K562 (cell line): ENCODE data around the gene CORT. TPM values are rescaled to one million over a fixed set of nuclear protein-coding genes. Genes with fewer than 3 reads are reported as not detected.

Experiments used
- BRD4 ChIP-seq: fragments of 200-600 bp; sonication (generic); IDR thresholded peaks from 2 replicates; pipeline ENCODE4 v1.6.1; 2017; ENCODE audit warnings: inconsistent platforms
- CCNT2 ChIP-seq: IDR thresholded peaks from 2 replicates; pipeline ENCODE4 v1.6.1; 2011; ENCODE audit warnings: borderline replicate concordance, low read depth, mild to moderate bottlenecking, moderate library complexity, mixed read lengths, low read length; ENCODE audit not compliant: insufficient read length; ENCODE audit errors: extremely low read depth
- CSDE1 ChIP-seq, 2 experiments: fragments of 450-650 bp; IDR thresholded peaks; 2 replicates each; pipeline ENCODE4 v1.6.1; 2016; ENCODE audit warnings: mild to moderate bottlenecking in 1 of 2
- GABPA ChIP-seq: fragments of 200-800 bp; sonication (Bioruptor generic); conservative IDR thresholded peaks from 2 replicates; pipeline ENCODE4 v1.6.1; 2016; ENCODE audit warnings: low read depth, missing genetic modification characterization, missing compliant biosample characterization
- KDM5B ChIP-seq: fragments of 200-600 bp; sonication (generic); IDR thresholded peaks from 2 replicates; pipeline ENCODE4 v1.6.1; 2012; ENCODE audit warnings: low read depth, mild to moderate bottlenecking, moderate library complexity, low read length, control low read depth, inconsistent platforms; ENCODE audit not compliant: insufficient replicate concordance
- MCM5 ChIP-seq: fragments of 450-650 bp; IDR thresholded peaks from 2 replicates; pipeline ENCODE4 v1.6.1; 2016; ENCODE audit warnings: low read depth
- MTA1 ChIP-seq: fragments of 450-650 bp; IDR thresholded peaks from 2 replicates; pipeline ENCODE4 v1.6.1; 2017; ENCODE audit warnings: borderline replicate concordance
- NUFIP1 ChIP-seq: fragments of 450-650 bp; IDR thresholded peaks from 2 replicates; pipeline ENCODE4 v1.6.1; 2018; ENCODE audit not compliant: partially characterized antibody
- RB1 ChIP-seq: fragments of 450-650 bp; IDR thresholded peaks from 2 replicates; pipeline ENCODE4 v1.6.1; 2017; ENCODE audit warnings: low read depth, mild to moderate bottlenecking
- RCOR1 ChIP-seq, 2 experiments: IDR thresholded peaks; 2 replicates each; pipeline ENCODE4 v1.6.1; 2012; ENCODE audit warnings: low read depth in 2 of 2, low read length in 2 of 2, borderline replicate concordance in 1 of 2, improper control_type of control experiment in 1 of 2
- RUNX1 ChIP-seq: sonication (generic); IDR thresholded peaks from 2 replicates; pipeline ENCODE4 v1.6.1; 2016; ENCODE audit warnings: antibody characterized with exemption, low read depth
- SIRT6 ChIP-seq: IDR thresholded peaks from one replicate; pipeline ENCODE4 v1.6.1; 2012; ENCODE audit warnings: low read depth, mild to moderate bottlenecking, control low read depth, inconsistent platforms, low read length, moderate library complexity
- SP2 ChIP-seq: IDR thresholded peaks from 2 replicates; pipeline ENCODE4 v1.6.1; 2011; ENCODE audit warnings: mild to moderate bottlenecking, low read depth, low read length, moderate library complexity; ENCODE audit not compliant: poor library complexity, severe bottlenecking; ENCODE audit errors: extremely low read depth
- ZBTB8A ChIP-seq: fragments of 450-650 bp; IDR thresholded peaks from 2 replicates; pipeline ENCODE4 v1.6.1; 2018; ENCODE audit warnings: mild to moderate bottlenecking, moderate library complexity; ENCODE audit not compliant: partially characterized antibody
- ZNF124 ChIP-seq: sonication (generic); formaldehyde crosslinking; IDR thresholded peaks from 2 replicates; pipeline ENCODE4 v1.8.1; 2022; ENCODE audit warnings: missing genetic modification reagents
- ZNF655 ChIP-seq: fragments of 250-450 bp; sonication (Bioruptor Pico); IDR thresholded peaks from 2 replicates; pipeline ENCODE4 v1.5.0; 2021
- ZNF764 ChIP-seq: fragments of 250-450 bp; sonication (Bioruptor Pico); IDR thresholded peaks from 2 replicates; pipeline ENCODE4 v1.4.0; 2020; ENCODE audit warnings: low read depth, mild to moderate bottlenecking, moderate library complexity
- polyA plus RNA-seq, 8 experiments: library from polyadenylated mRNA; depleted of rRNA in 4 of 8; stranded (reverse) in 5 of 8; unstranded in 3 of 8; fragments of >200 nt; fragmentation: Nextera tagmentation in 2 of 8; fragmentation: Illumina TruSeq in 1 of 8; extraction: Ambion mirVana in 2 of 8; extraction: Trizol in 1 of 8; gene quantifications; 2 replicates each; pipeline versions ENCODE4 v1.2.1 to v1.2.3, GENCODE V29; 2011 to 2014; ENCODE audit warnings: inconsistent platforms in 1 of 8, missing spikeins in 1 of 8
- total RNA-seq, 7 experiments: library from RNA; depleted of rRNA in 6 of 7; stranded (reverse); fragments of >200 nt in 6 of 7; fragmentation: Illumina TruSeq in 2 of 7; extraction: Trizol in 2 of 7; gene quantifications; 2 replicates each; pipeline versions ENCODE4 v1.2.1 to v1.2.3, GENCODE V29; 2011 to 2021; ENCODE audit warnings: low replicate concordance in 1 of 7
- TF ChIP-seq, protein P1 (sequence below): IDR thresholded peaks from 3 replicates; pipeline ENCODE4 v1.6.1; 2011; ENCODE audit warnings: borderline replicate concordance, mild to moderate bottlenecking, moderate library complexity; ENCODE audit not compliant: insufficient read length; ENCODE audit errors: extremely low read depth
- TF ChIP-seq, protein P2 (sequence below): fragments of 450-650 bp; IDR thresholded peaks from 2 replicates; pipeline ENCODE4 v1.6.1; 2017; ENCODE audit warnings: antibody characterized with exemption, mild to moderate bottlenecking

Gene CORT
- total and polyA plus RNA-seq, 9 of the 15 experiments (the other 6 are each of a cell fraction or from before 2014, with no cell fraction given) = 0.08 to 0.54 (median 0.13) TPM; not detected in 5

DNA sequence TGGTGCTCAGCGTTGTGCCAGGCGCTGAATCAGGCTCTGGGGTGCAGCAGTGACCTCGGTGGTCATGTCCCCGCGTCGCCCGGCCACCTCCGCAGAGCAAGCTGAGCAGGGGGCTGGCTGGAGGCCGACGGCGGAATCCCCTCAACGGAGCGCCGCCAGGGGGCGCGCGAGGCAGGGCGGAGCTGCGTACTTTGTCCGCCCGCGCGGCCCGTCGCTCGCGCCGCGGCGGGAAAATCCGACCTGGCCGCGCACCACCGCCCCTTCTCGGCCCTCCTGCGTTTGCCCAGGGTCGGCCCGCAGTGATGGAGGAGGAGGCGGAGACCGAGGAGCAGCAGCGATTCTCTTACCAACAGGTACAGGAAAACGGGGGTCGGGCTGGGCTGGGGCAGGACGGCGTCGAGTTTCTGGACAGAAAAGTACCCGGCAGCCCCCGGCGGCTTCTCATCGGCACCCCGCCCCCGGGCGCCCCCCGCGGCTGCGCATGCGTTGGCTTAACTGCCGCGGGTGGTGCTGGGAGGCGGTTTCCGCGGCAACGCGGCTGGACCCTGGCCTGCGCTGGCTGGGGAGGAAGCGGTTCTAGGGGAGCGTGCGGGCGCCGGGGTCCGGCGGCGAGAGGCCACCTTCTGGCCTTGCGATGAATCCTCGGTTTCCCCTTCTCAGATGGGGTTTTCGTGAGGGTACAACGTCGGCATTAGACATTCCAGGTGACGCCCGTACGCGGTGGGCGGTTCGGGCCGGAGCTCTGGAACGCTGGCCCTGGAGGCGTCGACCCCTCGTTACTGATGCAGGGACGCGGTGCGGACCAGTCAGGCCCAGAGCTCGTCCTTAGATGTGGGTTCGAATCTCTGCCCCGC lies 19.4 kb upstream of the CORT start, which contains the start of gene CENPS (continued):
- TF ChIP-seq, protein P1, sequence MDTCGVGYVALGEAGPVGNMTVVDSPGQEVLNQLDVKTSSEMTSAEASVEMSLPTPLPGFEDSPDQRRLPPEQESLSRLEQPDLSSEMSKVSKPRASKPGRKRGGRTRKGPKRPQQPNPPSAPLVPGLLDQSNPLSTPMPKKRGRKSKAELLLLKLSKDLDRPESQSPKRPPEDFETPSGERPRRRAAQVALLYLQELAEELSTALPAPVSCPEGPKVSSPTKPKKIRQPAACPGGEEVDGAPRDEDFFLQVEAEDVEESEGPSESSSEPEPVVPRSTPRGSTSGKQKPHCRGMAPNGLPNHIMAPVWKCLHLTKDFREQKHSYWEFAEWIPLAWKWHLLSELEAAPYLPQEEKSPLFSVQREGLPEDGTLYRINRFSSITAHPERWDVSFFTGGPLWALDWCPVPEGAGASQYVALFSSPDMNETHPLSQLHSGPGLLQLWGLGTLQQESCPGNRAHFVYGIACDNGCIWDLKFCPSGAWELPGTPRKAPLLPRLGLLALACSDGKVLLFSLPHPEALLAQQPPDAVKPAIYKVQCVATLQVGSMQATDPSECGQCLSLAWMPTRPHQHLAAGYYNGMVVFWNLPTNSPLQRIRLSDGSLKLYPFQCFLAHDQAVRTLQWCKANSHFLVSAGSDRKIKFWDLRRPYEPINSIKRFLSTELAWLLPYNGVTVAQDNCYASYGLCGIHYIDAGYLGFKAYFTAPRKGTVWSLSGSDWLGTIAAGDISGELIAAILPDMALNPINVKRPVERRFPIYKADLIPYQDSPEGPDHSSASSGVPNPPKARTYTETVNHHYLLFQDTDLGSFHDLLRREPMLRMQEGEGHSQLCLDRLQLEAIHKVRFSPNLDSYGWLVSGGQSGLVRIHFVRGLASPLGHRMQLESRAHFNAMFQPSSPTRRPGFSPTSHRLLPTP = peak; percentile 58
- TF ChIP-seq MCM5 (no peak), MTA1 (no peak), ZBTB8A (no peak), RUNX1 (0 out of 2 replicates have a peak, but pooled peaks have one; percentile 16), RCOR1 (IDR thresholded peaks at IDR 0.05; ENCODE audit: borderline replicate concordance in 1 of 2, low read depth in 2 of 2, low read length in 2 of 2) (peak; percentile 72 to 78), RB1 (peak; percentile 100), ZNF124 (CRISPR knock-in tag) (0 out of 2 replicates have a peak, but pooled peaks have one; percentile 29), KDM5B (peak; percentile 71), CSDE1 (IDR thresholded peaks at IDR 0.05) (peak in 1 of 2 experiments; percentile 58; a peak in 1 of 4 replicates), BRD4 (no peak), CCNT2 (peak; percentile 86), SP2 (no peak), NUFIP1 (peak; percentile 89), ZNF655 (no peak), ZNF764 (CRISPR knock-in tag) (0 out of 2 replicates have a peak, but pooled peaks have one; percentile 73), SIRT6 (no peak), GABPA (tag) (no peak)
- TF ChIP-seq, protein P2, sequence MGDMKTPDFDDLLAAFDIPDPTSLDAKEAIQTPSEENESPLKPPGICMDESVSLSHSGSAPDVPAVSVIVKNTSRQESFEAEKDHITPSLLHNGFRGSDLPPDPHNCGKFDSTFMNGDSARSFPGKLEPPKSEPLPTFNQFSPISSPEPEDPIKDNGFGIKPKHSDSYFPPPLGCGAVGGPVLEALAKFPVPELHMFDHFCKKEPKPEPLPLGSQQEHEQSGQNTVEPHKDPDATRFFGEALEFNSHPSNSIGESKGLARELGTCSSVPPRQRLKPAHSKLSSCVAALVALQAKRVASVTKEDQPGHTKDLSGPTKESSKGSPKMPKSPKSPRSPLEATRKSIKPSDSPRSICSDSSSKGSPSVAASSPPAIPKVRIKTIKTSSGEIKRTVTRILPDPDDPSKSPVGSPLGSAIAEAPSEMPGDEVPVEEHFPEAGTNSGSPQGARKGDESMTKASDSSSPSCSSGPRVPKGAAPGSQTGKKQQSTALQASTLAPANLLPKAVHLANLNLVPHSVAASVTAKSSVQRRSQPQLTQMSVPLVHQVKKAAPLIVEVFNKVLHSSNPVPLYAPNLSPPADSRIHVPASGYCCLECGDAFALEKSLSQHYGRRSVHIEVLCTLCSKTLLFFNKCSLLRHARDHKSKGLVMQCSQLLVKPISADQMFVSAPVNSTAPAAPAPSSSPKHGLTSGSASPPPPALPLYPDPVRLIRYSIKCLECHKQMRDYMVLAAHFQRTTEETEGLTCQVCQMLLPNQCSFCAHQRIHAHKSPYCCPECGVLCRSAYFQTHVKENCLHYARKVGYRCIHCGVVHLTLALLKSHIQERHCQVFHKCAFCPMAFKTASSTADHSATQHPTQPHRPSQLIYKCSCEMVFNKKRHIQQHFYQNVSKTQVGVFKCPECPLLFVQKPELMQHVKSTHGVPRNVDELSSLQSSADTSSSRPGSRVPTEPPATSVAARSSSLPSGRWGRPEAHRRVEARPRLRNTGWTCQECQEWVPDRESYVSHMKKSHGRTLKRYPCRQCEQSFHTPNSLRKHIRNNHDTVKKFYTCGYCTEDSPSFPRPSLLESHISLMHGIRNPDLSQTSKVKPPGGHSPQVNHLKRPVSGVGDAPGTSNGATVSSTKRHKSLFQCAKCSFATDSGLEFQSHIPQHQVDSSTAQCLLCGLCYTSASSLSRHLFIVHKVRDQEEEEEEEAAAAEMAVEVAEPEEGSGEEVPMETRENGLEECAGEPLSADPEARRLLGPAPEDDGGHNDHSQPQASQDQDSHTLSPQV = peak; percentile 98
